Large intestine (tissue), 3 donors: ENCODE results near the gene PRR11. TPM values are rescaled to one million over a fixed set of nuclear protein-coding genes. Genes with fewer than 3 reads are reported as not detected.
"Not testable (repeated sequence)": the region's sequence is repeated elsewhere in the genome, so short reads cannot be mapped to it uniquely, and the experiment has no call there.

Experiments
- DNase-seq, 2 donors: peaks; one replicate each; pipeline versions ENCODE4 v3.0.0 to v3.0.0-alpha.2; 2013
- H3K27ac ChIP-seq: one replicate; pipeline ENCODE4 v1.5.1; 2013; ENCODE audit warnings: low read length
- H3K27me3 ChIP-seq: 2 replicates; pipeline ENCODE4 v1.6.1; 2013; ENCODE audit warnings: low read length; ENCODE audit not compliant: control insufficient read depth, insufficient read depth
- H3K36me3 ChIP-seq: 2 replicates; pipeline ENCODE4 v1.6.1; 2013; ENCODE audit warnings: low read length; ENCODE audit not compliant: control insufficient read depth, insufficient read depth
- H3K4me1 ChIP-seq: one replicate; pipeline ENCODE4 v1.6.1; 2013; ENCODE audit warnings: low read length; ENCODE audit not compliant: control insufficient read depth, insufficient read depth
- H3K4me3 ChIP-seq: one replicate; pipeline ENCODE4 v1.5.1; 2013; ENCODE audit warnings: low read length
- H3K9me3 ChIP-seq: one replicate; pipeline ENCODE4 v1.6.1; 2013; ENCODE audit warnings: mild to moderate bottlenecking, low read depth, low read length, moderate library complexity; ENCODE audit not compliant: control insufficient read depth
- WGBS: methylation state at CpG from one replicate; pipeline ENCODE4 v1.1.5; 2013; ENCODE audit warnings: low lambda C conversion rate; ENCODE audit not compliant: insufficient coverage; 5-methylcytosine and 5-hydroxymethylcytosine counted together
- polyA plus RNA-seq: library from polyadenylated mRNA; unstranded; fragments of 120-200 nt; gene quantifications from one replicate; pipeline ENCODE4 v1.2.1, GENCODE V29; 2013

The PRR11 gene
- polyA plus RNA-seq, 1 donor = 11.9 TPM

DNA sequence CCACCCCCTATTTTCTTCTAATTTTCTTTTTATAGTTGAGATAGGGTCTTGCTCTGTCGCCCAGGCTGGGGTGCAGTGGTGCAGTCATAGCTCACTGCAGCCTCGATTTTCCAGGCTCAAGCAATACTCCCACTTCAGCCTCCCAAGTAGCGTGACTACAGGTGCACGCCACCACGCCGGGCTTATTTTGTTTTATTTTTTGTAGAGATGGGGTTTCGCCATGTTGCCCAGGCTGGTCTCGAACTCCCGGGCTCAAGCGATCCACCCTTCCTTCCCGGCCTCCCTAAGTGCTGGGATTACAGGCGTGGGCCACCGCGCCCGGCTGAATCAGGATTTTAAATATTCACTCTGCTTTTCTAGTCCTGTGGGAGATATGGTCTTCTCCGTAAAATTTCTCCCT is 63.8 kb downstream of the PRR11 start:
- Histone ChIP-seq H3K36me3 (peaks cover 5% of the 10 kb centered on the region), H3K9me3 (no peaks in the 10 kb centered on the region), H3K27ac (no peak overlapping the region), H3K27me3 (no peaks in the 10 kb centered on the region), H3K4me3 (no peak overlapping the region), H3K4me1 (peaks cover 2% of the 10 kb centered on the region)
- no CpG with 5 or more reads among the region's 16 CpGs for WGBS
- no peak for DNase-seq

DNA sequence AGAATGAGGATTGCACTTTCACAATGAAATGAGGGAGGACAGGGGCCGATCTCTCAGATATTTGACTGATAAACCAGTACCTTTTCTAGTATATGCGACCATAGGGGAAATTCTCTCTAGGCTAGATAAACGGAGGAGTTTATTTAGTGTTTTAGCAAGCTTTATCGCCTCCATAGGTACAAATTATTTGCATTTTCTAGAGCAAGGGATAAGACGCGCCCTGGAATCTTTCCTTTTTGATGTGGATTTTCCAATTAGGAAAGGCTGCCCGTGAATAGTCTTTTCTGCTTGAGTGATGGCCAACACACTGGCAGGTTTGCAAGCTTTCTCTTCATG is 64.4 kb downstream of the PRR11 start:
- Histone ChIP-seq H3K4me3 (peak overlapping the region; percentile 77), H3K36me3 (no peaks in the 10 kb centered on the region), H3K27me3 (no peaks in the 10 kb centered on the region), H3K27ac (no peak overlapping the region), H3K4me1 (peaks cover 2% of the 10 kb centered on the region), H3K9me3 (no peaks in the 10 kb centered on the region)
- DNase-seq = no peak
- WGBS = no CpG with 5 or more reads among the region's 7 CpGs

DNA sequence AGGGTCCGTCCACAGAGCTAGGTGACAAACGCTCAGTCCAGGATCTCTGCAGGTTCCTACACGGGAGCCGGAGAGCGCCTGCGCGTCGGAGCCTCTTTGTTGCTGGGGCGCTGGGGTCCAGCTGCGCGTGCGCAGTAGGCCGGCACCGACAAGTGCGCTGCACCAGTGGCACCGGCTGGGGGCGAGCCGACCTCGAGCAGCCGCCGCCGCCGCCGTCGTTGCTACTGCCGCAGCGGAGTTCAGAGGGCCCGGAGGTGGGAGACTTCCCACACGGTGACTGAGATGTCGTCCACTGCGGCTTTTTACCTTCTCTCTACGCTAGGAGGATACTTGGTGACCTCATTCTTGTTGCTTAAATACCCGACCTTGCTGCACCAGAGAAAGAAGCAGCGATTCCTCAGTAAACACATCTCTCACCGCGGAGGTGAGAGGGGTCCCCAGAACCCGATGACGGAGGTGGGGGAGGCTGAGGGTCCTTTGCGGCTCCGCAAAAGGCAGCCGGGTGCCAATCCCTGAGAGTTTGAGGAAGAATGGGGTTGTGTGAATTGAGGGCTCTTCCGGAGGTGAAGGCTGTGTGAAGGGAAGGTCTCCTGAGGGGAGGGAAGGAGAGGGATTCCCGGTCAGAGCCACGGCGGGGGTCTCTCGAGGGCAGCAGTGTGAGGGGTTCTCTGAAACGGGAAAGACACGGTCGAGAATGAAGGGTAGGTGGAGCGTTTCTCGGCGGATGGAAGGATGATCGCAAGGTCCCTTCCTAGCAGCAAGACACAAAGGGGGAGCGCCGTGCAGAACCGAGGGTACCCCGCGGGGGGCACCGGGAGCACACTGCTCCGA is 65.0 kb downstream of the PRR11 start, which contains the start of gene GDPD1:
TSS of gene GDPD1 (plus strand) at position 184 of the 831 bp plus-strand sequence. CDS start at position 283, 99 bp downstream.
- peak within 1 kb of the TSS; percentile 79 for H3K27ac ChIP-seq
- peak within 1 kb of the TSS; percentile 77 for H3K4me3 ChIP-seq
- H3K4me1 ChIP-seq = peaks cover 2% of the 10 kb centered on the region
- peak; percentile 95 to 97 for DNase-seq
- H3K27me3 ChIP-seq = no peaks in the 10 kb centered on the region
- H3K36me3 ChIP-seq = no peaks in the 10 kb centered on the region
- no CpG with 5 or more reads among the region's 60 CpGs for WGBS
- H3K9me3 ChIP-seq = no peaks in the 10 kb centered on the region

DNA sequence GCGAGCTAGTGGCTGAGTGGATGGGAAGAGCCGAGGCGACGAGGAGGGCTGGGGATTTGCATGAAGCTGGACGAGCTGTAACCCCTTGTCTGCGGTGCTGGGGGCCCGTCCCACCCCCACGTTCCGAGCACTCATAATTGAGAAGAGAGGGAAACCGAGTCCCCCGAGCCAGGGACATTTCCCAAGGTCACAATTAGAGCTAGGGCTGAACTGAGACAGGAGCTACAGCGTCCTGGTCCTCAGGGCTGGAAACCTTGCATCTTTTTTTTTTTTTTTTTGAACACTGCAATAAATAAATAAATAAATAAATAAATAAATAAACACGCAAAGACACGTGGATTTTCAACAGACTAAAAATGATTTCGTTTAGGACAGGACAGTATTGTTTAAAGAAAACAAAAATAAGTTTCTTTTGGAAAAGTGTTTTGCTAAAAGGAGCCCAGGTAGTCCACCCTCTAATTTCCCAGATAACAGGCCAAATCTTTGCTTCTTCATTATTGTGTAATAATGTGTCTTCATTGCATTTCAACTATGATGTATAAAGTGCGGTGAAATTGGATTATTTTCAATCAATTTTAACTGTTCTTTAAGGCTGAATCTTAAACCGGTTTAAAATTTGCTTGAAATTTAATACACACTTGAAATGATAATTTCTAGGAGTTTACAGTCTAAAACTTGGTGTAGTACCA is 65.8 kb downstream of the PRR11 start:
- peak overlapping the region; percentile 77 for H3K4me3 ChIP-seq
- no peaks in the 10 kb centered on the region for H3K36me3 ChIP-seq
- peaks cover 2% of the 10 kb centered on the region for H3K4me1 ChIP-seq
- H3K27me3 ChIP-seq = no peaks in the 10 kb centered on the region
- DNase-seq = peak in 1 of 2 donors; percentile 47
- whole genome bisulfite sequencing = 18% methylated on average over 4 of the region's 17 CpGs
- H3K9me3 ChIP-seq = no peaks in the 10 kb centered on the region
- H3K27ac ChIP-seq = peak overlapping the region; percentile 79

DNA sequence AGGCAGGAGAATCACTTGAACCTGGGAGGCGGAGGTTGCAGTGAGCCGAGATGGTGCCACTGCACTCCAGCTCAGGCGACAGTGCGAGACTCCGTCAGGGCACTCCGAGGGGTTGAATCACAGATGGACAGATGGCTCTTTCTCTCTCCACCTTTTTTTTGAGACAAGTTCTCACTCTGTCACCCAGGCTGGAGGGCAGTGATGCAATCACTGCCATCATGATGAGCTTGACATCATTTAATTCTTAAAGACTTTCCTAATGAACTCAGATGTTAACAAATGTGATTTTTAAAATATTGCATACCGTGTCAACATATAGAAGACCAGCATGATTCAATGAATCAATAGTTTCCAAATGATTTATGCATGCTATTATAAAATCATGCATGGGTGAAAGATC is 68.3 kb downstream of the PRR11 start:
- Histone ChIP-seq H3K4me3 (no peak overlapping the region), H3K36me3 (no peaks in the 10 kb centered on the region), H3K27ac (no peak overlapping the region), H3K9me3 (no peaks in the 10 kb centered on the region), H3K4me1 (peaks cover 2% of the 10 kb centered on the region), H3K27me3 (no peaks in the 10 kb centered on the region)
- WGBS = 83% methylated on average over 1 of the region's 7 CpGs
- no peak for DNase-seq

DNA sequence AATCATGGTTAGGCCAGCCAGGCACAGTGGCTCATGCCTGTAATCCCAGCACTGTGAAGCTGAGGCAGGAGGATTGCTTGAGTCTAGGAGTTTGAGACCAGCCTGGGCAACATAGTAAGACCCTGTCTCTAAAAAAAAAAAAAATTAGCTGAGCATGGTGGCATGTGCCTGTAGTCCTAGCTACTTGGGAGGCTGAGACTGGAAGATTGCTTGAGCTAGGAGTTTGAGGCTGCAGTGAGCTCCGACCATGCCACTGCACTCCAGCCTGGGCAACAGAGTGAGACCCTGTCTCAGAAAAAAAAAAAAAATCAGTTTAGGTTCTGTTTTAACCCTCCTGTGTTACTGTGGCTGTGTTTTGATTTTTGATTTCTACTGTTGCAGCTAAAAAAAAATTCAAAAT is 73.0 kb downstream of the PRR11 start:
- not testable (repeated sequence) for H3K4me3 ChIP-seq, H3K27ac ChIP-seq, H3K9me3 ChIP-seq, H3K4me1 ChIP-seq, H3K27me3 ChIP-seq, H3K36me3 ChIP-seq, DNase-seq
- no CpG with 5 or more reads among the region's 1 CpG for whole genome bisulfite sequencing

DNA sequence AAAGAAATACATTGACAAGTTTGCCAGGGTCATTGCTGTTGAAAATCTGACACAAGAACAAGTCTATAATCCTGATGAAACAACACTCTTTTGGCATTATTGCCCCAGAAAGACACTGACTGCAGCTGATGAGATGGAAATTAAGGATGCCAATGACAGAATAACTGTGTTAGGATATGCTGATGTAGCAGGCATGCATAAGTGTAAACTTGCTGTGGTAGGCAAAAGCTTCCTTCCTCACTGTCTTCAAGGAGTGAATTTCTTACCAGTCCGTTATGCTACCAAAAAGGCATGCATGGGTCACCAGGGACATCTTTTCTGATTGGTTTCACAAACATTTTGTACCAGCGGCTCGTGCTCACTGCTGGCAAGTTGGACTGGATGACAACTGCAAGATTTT is 75.2 kb downstream of the PRR11 start:
- Histone ChIP-seq H3K9me3 (no peaks in the 10 kb centered on the region), H3K4me1 (no peaks in the 10 kb centered on the region), H3K27me3 (no peaks in the 10 kb centered on the region), H3K36me3 (no peaks in the 10 kb centered on the region), H3K27ac (no peak overlapping the region), H3K4me3 (no peak overlapping the region)
- no CpG with 5 or more reads among the region's 3 CpGs for WGBS
- no peak for DNase-seq

DNA sequence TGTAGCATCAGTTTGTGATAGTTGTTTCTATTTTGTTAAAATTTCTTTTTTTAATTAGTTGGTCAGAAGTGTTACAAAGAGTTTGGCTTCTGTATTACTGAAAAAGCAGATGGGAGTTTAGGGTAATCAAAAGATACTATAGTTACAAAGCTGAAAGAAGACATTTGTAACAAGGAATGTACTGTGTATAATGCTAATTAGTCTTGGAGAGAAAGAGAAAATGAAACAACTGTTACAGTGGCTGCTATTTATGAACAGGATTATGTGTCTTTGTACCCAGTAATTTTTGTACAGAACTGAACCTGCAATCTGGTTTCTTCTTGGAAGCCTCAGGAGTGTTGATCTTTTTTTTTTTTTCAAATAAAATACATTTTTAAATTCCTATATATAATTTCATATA is 79.1 kb downstream of the PRR11 start:
- no peaks in the 10 kb centered on the region for H3K36me3 ChIP-seq
- no peaks in the 10 kb centered on the region for H3K4me1 ChIP-seq
- no peak overlapping the region for H3K27ac ChIP-seq
- no peaks in the 10 kb centered on the region for H3K27me3 ChIP-seq
- no peaks in the 10 kb centered on the region for H3K9me3 ChIP-seq
- DNase-seq = no peak
- H3K4me3 ChIP-seq = no peak overlapping the region

DNA sequence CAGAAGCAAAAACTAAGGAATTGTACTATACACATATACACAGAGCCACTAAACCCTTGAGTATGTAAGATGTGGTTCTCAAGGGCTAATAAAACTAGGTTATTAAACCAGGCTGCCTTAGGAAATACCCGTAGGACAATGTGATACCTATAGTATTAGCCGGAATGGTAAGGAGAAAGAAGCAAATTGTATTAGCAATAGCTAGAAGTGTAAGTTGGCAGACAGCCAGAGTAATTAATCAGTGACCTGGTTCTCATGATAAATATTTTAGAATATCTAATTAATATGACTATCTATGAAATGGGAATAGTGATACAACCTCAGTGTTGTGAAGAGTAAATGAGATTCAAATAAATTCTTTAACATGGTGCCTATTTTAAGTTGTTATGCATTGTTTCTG is 83.4 kb downstream of the PRR11 start:
- Histone ChIP-seq H3K4me3 (no peak overlapping the region), H3K27ac (no peak overlapping the region), H3K9me3 (no peaks in the 10 kb centered on the region), H3K4me1 (no peaks in the 10 kb centered on the region), H3K36me3 (no peaks in the 10 kb centered on the region), H3K27me3 (no peaks in the 10 kb centered on the region)
- WGBS = no CpG with 5 or more reads among the region's 2 CpGs
- DNase-seq = no peak

DNA sequence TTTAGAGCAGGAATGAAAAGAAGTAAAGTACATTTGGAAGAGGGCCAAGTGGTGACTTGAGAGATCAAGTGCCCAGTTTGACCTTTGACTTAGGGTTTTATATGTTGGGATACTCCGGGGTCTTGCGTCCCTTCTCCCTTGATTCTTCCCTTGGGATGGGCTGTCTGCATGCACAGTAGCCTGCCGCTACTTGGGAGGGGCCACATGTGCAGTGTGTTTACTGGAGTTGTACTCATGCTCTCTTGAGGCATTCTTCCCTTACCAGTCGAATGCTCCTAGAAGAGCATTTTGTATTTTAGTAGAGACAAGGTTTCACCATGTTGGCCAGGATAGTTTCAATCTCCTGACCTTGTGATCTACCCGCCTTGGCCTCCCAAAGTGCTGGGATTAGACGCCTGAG is 88.5 kb downstream of the PRR11 start:
- Histone ChIP-seq H3K4me1 (no peaks in the 10 kb centered on the region), H3K36me3 (no peaks in the 10 kb centered on the region), H3K9me3 (no peaks in the 10 kb centered on the region), H3K4me3 (no peak overlapping the region), H3K27ac (no peak overlapping the region), H3K27me3 (no peaks in the 10 kb centered on the region)
- WGBS = no CpG with 5 or more reads among the region's 6 CpGs
- no peak for DNase-seq
